Fibroblast of pulmonary artery (primary cell): Measurements from ENCODE around the gene ABHD12B.

Experiments
- DNase-seq: peaks from one replicate; pipeline ENCODE4 v3.0.0-alpha.2; 2010; ENCODE audit warnings: low read depth
- H3K4me3 ChIP-seq: replicated peaks from 2 replicates; pipeline ENCODE4 v1.5.1; 2011; ENCODE audit warnings: low read depth, mild to moderate bottlenecking, control low read depth, low read length, moderate library complexity
- CTCF ChIP-seq: IDR thresholded peaks from 2 replicates; pipeline ENCODE4 v1.5.1; 2011; ENCODE audit warnings: mild to moderate bottlenecking, control low read depth, low read length, inconsistent platforms; ENCODE audit errors: missing control alignments

The ABHD12B gene

GRCh38 chr14:50832935-50833630 is 38.8 kb upstream of the ABHD12B start:
- no peak for TF ChIP-seq CTCF
- H3K4me3 ChIP-seq = no peak overlapping the region
- DNase-seq = no peak

GRCh38 chr14:50834802-50835276 is 37.0 kb upstream of the ABHD12B start:
- no peak overlapping the region for H3K4me3 ChIP-seq
- TF ChIP-seq CTCF = no peak
- no peak for DNase-seq

- peak; percentile 61 for DNase-seq
Observed at GRCh38 chr14:50835280-50835679, 36.6 kb upstream of the ABHD12B start.

GRCh38 chr14:50836515-50836914 is 35.3 kb upstream of the ABHD12B start:
- no peak overlapping the region for H3K4me3 ChIP-seq
- TF ChIP-seq CTCF = no peak
- no peak for DNase-seq

More at GRCh38 chr14:50835280-50835679, 36.6 kb upstream of the ABHD12B start:
- H3K4me3 ChIP-seq = no peak overlapping the region
- no peak for TF ChIP-seq CTCF

- H3K4me3 ChIP-seq = no peak overlapping the region
- DNase-seq = no peak
- no peak for TF ChIP-seq CTCF
Observed at GRCh38 chr14:50837271-50837670, 34.6 kb upstream of the ABHD12B start.

DNA sequence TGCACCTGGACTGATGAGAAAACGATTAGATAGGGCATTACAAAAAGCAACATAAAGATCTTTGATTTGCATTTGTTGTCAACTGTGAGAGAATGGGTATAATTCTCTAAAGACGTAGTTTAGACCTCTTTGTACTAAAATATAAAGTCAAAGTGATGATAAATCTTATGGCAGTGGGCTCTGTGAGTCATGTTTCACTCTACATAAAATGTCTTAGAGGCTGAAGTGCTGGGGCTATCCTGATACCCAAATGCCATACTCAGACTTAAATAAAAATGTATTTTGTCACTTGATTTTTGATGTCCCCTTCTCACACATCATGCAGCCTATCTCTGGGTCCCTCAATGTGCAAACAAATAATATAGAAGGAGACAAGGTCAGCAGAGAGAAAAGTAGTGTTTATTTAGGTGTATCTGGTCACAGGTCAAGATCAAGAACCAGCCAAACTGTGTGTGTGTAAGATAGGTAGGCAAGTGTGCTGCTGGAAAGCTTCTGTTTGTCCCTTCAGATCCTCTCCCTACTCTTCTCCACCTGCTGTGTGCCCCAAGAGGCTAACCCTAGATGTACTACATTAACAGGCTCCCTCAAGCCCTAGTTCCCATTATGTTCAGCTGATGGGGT is 33.9 kb upstream of the ABHD12B start:
- H3K4me3 ChIP-seq = no peak overlapping the region
- no peak for TF ChIP-seq CTCF
- DNase-seq = no peak
